Measurements from ENCODE around the gene DCUN1D3.

The DCUN1D3 gene

DNA sequence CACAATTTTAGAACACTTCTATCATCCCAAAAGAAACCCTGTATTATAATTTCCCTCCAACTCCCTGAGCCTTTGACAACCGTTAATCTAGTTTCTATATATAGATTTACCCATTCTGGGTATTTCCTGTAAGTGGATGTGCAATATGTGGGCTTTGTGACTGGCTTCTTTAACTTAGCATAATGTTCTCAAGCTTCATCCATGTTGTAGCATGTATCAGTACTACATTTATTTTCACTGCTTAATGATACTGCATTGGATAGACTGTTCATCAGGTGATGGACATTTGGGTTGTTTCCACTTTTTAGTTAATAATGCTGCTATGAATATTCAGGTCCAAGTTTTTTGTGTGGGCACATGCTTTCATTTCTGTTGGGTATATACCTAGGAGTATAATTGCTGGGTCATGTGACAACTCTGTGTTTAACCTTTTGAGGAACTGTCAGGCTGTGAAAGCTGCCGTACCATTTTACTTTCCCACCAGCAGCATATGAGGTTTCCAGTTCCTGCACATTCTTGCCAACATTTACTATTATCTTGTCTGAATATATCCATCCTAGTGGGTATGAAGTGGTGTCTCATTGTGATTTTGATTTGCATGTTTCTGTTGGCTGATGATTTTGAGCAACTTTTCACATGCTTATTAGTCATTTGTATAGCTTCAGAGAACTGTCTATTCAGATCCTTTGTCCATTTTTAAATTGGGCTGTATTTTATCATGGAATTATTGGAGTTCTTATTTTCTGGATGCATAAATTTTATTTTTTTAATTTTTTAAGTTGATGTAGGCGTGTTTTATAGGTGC lies 77.4 kb downstream of the DCUN1D3 start:
- peaks cover 19% of the 10 kb centered on the region for H3K36me3 ChIP-seq (ENCODE audit: low read length)
- no peak overlapping the region for H3K9ac ChIP-seq (ENCODE audit: low read length)
- H3K4me2 ChIP-seq (ENCODE audit: low read depth, low read length, poor library complexity, severe bottlenecking): no peak overlapping the region
- no peaks in the 10 kb centered on the region for H3K9me2 ChIP-seq (replicated peaks; ENCODE audit: insufficient read depth, low read length)
- H3K9me3 ChIP-seq (ENCODE audit: insufficient read depth, low read length): no peaks in the 10 kb centered on the region
- no peaks in the 10 kb centered on the region for H3K27me3 ChIP-seq (ENCODE audit: low read length)
- H2AFZ ChIP-seq (ENCODE audit: low read depth, low read length, severe bottlenecking): no peak overlapping the region
- H4K20me1 ChIP-seq (ENCODE audit: low read depth, low read length): no peaks in the 10 kb centered on the region
- H3K79me2 ChIP-seq (ENCODE audit: insufficient read depth, low read length): no peaks in the 10 kb centered on the region
- H3F3A ChIP-seq (ENCODE audit: insufficient read depth): no peaks in the 10 kb centered on the region
- H3K4me3 ChIP-seq (ENCODE audit: insufficient read depth, low read length, poor library complexity, severe bottlenecking): no peak overlapping the region
- TF ChIP-seq, protein P1, sequence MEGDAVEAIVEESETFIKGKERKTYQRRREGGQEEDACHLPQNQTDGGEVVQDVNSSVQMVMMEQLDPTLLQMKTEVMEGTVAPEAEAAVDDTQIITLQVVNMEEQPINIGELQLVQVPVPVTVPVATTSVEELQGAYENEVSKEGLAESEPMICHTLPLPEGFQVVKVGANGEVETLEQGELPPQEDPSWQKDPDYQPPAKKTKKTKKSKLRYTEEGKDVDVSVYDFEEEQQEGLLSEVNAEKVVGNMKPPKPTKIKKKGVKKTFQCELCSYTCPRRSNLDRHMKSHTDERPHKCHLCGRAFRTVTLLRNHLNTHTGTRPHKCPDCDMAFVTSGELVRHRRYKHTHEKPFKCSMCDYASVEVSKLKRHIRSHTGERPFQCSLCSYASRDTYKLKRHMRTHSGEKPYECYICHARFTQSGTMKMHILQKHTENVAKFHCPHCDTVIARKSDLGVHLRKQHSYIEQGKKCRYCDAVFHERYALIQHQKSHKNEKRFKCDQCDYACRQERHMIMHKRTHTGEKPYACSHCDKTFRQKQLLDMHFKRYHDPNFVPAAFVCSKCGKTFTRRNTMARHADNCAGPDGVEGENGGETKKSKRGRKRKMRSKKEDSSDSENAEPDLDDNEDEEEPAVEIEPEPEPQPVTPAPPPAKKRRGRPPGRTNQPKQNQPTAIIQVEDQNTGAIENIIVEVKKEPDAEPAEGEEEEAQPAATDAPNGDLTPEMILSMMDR (IDR thresholded peaks at IDR 0.05; ENCODE audit: insufficient read depth, low read length, poor library complexity, severe bottlenecking): no peak
- no peak for TF ChIP-seq EZH2phosphoT487 (conservative IDR thresholded peaks at IDR 0.05; ENCODE audit: low read length)
- no peak overlapping the region for H3K27ac ChIP-seq (ENCODE audit: low read depth, low read length)

GRCh38 chr16:20821682-20822081 lies 78.5 kb downstream of the DCUN1D3 start:
- no peaks in the 10 kb centered on the region; the same call in 1 of the 2 replicates for H3F3A ChIP-seq (ENCODE audit: insufficient read depth)
- H3K4me2 ChIP-seq (ENCODE audit: low read depth, low read length, poor library complexity, severe bottlenecking): no peak overlapping the region
- no peaks in the 10 kb centered on the region for H3K27me3 ChIP-seq (ENCODE audit: low read length)
- no peak overlapping the region for H3K9ac ChIP-seq (ENCODE audit: low read length)
- H3K9me3 ChIP-seq (ENCODE audit: insufficient read depth, low read length): no peaks in the 10 kb centered on the region
- H3K27ac ChIP-seq (ENCODE audit: low read depth, low read length): no peak overlapping the region
- peaks cover 16% of the 10 kb centered on the region; the same call in 1 of the 2 replicates for H3K36me3 ChIP-seq (ENCODE audit: low read length)
- H4K20me1 ChIP-seq (ENCODE audit: low read depth, low read length): no peaks in the 10 kb centered on the region
- H2AFZ ChIP-seq (ENCODE audit: low read depth, low read length, severe bottlenecking): no peak overlapping the region
- no peak overlapping the region for H3K4me3 ChIP-seq (ENCODE audit: insufficient read depth, low read length, poor library complexity, severe bottlenecking)
- H3K9me2 ChIP-seq (replicated peaks; ENCODE audit: insufficient read depth, low read length): no peaks in the 10 kb centered on the region
- TF ChIP-seq EZH2phosphoT487 (conservative IDR thresholded peaks at IDR 0.05; ENCODE audit: low read length): no peak
- TF ChIP-seq, protein P1 (IDR thresholded peaks at IDR 0.05; ENCODE audit: insufficient read depth, low read length, poor library complexity, severe bottlenecking): no peak
- H3K79me2 ChIP-seq (ENCODE audit: insufficient read depth, low read length): no peaks in the 10 kb centered on the region

GRCh38 chr16:20818929-20819585 lies 81.1 kb downstream of the DCUN1D3 start:
- no peak overlapping the region for H3K27ac ChIP-seq (ENCODE audit: low read depth, low read length)

More at GRCh38 chr16:20818929-20819585, 81.1 kb downstream of the DCUN1D3 start:
- H2AFZ ChIP-seq (ENCODE audit: low read depth, low read length, severe bottlenecking): no peak overlapping the region
- no peak overlapping the region for H3K9ac ChIP-seq (ENCODE audit: low read length)
- no peaks in the 10 kb centered on the region for H3K9me3 ChIP-seq (ENCODE audit: insufficient read depth, low read length)
- no peak for TF ChIP-seq EZH2phosphoT487 (conservative IDR thresholded peaks at IDR 0.05; ENCODE audit: low read length)
- peaks cover 21% of the 10 kb centered on the region; the same call in 1 of the 2 replicates for H3K36me3 ChIP-seq (ENCODE audit: low read length)
- no peaks in the 10 kb centered on the region for H3K27me3 ChIP-seq (ENCODE audit: low read length)
- H4K20me1 ChIP-seq (ENCODE audit: low read depth, low read length): no peaks in the 10 kb centered on the region
- H3K79me2 ChIP-seq (ENCODE audit: insufficient read depth, low read length): no peaks in the 10 kb centered on the region
- H3F3A ChIP-seq (ENCODE audit: insufficient read depth): no peaks in the 10 kb centered on the region; the same call in 1 of the 2 replicates
- no peaks in the 10 kb centered on the region for H3K9me2 ChIP-seq (replicated peaks; ENCODE audit: insufficient read depth, low read length)
- no peak overlapping the region for H3K4me2 ChIP-seq (ENCODE audit: low read depth, low read length, poor library complexity, severe bottlenecking)
- H3K4me3 ChIP-seq (ENCODE audit: insufficient read depth, low read length, poor library complexity, severe bottlenecking): no peak overlapping the region

Data from SU-DHL-6 (cell line).